ENCODE measurements around the gene EXOC4. TPM values are rescaled to one million over a fixed set of nuclear protein-coding genes. Genes with fewer than 3 reads are reported as not detected.

EXOC4 gene
- total and polyA plus RNA-seq, 2 donors (not counting 3 experiments of a cell fraction or from before 2014, with no cell fraction given), result 20.3 to 73.1 TPM

DNA sequence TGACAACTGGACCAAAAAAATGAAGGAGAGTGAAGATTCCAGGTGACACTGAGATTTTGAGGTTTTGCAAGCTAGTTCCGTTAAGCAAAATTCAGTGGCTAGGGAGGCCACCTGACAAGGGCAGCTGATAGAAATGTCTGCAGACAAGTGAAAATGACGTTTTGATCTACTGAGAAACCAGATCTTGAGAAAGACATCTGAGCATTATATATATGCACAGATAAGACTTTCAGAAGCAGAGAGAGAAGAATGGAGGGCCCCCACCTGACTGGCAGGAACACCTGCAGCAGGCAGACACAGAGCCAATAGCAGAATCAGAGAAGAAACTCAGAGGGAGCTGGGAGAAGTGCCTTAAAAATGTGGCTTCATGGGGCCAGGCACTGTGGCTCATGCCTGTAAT lies 798.1 kb downstream of the EXOC4 start:
- no peaks in the 10 kb centered on the region for H3K79me2 ChIP-seq (ENCODE audit: control insufficient read depth, insufficient read depth, low read length)
- H4K20me1 ChIP-seq (replicated peaks; ENCODE audit: control insufficient read depth, extremely low read depth, insufficient read depth, low read length), result no peaks in the 10 kb centered on the region
- no TSS peak for BruUV-seq (replicated peaks)
- no peak overlapping the region for H3K27ac ChIP-seq (ENCODE audit: insufficient read depth, low read depth, low read length)
- no peak overlapping the region for H3K9ac ChIP-seq (replicated peaks; ENCODE audit: extremely low read depth, insufficient read depth, low read length)
- H2AFZ ChIP-seq (ENCODE audit: low read depth, low read length), result no peak overlapping the region
- no peaks in the 10 kb centered on the region for H3K9me1 ChIP-seq (replicated peaks; ENCODE audit: control insufficient read depth, extremely low read depth, insufficient read depth, low read length)
- ChIA-PET CTCF (no interaction called here), POLR2A (no interaction called here)
- intact Hi-C loops (cut with micrococcal nuclease) (no loop called here), dilution Hi-C loops (cut with MboI; ENCODE audit: extremely low pct_ligation_motif_present, low sequenced_read_pairs) (no loop called here)
- H3K36me3 ChIP-seq (ENCODE audit: control insufficient read depth in 2 of 2, extremely low read depth in 1 of 2, insufficient read depth in 2 of 2, low read length in 2 of 2), result no peaks in the 10 kb centered on the region
- H3K4me1 ChIP-seq (ENCODE audit: control insufficient read depth, extremely low read depth, insufficient read depth, low read length), result no peaks in the 10 kb centered on the region
- no peak for TF ChIP-seq POLR2AphosphoS5 (IDR thresholded peaks at IDR 0.05; ENCODE audit: insufficient read depth, low read depth, low read length)
- no peak for TF ChIP-seq FOS (IDR thresholded peaks at IDR 0.05; ENCODE audit: borderline replicate concordance, insufficient read depth, low read length)
- TF ChIP-seq, protein P1, sequence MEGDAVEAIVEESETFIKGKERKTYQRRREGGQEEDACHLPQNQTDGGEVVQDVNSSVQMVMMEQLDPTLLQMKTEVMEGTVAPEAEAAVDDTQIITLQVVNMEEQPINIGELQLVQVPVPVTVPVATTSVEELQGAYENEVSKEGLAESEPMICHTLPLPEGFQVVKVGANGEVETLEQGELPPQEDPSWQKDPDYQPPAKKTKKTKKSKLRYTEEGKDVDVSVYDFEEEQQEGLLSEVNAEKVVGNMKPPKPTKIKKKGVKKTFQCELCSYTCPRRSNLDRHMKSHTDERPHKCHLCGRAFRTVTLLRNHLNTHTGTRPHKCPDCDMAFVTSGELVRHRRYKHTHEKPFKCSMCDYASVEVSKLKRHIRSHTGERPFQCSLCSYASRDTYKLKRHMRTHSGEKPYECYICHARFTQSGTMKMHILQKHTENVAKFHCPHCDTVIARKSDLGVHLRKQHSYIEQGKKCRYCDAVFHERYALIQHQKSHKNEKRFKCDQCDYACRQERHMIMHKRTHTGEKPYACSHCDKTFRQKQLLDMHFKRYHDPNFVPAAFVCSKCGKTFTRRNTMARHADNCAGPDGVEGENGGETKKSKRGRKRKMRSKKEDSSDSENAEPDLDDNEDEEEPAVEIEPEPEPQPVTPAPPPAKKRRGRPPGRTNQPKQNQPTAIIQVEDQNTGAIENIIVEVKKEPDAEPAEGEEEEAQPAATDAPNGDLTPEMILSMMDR (IDR thresholded peaks at IDR 0.05; ENCODE audit: extremely low read depth in 1 of 2, insufficient read depth in 1 of 2, low read depth in 1 of 2, low read length in 2 of 2), result no peak
- no peak for TF ChIP-seq EZH2 (IDR thresholded peaks at IDR 0.05; ENCODE audit: borderline replicate concordance, low read depth, low read length, severe bottlenecking)
- no peak for TF ChIP-seq POLR2A (IDR thresholded peaks at IDR 0.05; ENCODE audit: low read depth, low read length)
- no peak for TF ChIP-seq GATA2 (IDR thresholded peaks at IDR 0.05; ENCODE audit: insufficient read depth, insufficient read length, low read depth, low read length)
- TF ChIP-seq, protein P2, sequence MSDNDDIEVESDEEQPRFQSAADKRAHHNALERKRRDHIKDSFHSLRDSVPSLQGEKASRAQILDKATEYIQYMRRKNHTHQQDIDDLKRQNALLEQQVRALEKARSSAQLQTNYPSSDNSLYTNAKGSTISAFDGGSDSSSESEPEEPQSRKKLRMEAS (IDR thresholded peaks at IDR 0.05; ENCODE audit: insufficient read depth, insufficient read length), result no peak
- no peak for TF ChIP-seq MYC (IDR thresholded peaks at IDR 0.05; ENCODE audit: low read depth, low read length)
- no peak for TF ChIP-seq JUN (IDR thresholded peaks at IDR 0.05; ENCODE audit: borderline replicate concordance, insufficient read depth, insufficient read length, low read depth)
- no peaks in the 10 kb centered on the region for H3K9me3 ChIP-seq (replicated peaks; ENCODE audit: control insufficient read depth, insufficient read depth, low read length)
- no peak for FAIRE-seq
- DNase-seq (ENCODE audit: low read depth, low spot score), result no peak
- H3K27me3 ChIP-seq (ENCODE audit: control insufficient read depth in 2 of 2, insufficient read depth in 2 of 2, low read length in 2 of 2), result no peaks in the 10 kb centered on the region
- no peak overlapping the region for H3K4me2 ChIP-seq (ENCODE audit: insufficient read depth, low read length)
- H3K4me3 ChIP-seq (replicated peaks in 1 of 3; ENCODE audit: insufficient read depth in 1 of 3, low read depth in 1 of 3, low read length in 3 of 3), result no peak overlapping the region
